ENCODE data around the gene GCH1.

GCH1 gene

GRCh38 chr14:54792288-54792687 lies 110.3 kb downstream of the GCH1 start:
- Histone ChIP-seq H3K4me3 (no peak overlapping the region), H3K36me3 (peaks cover 20 to 49% (median 46%) of the 10 kb centered on the region in 3 donors), H3K27ac (no peak overlapping the region), H3K9me3 (peaks cover 0 to 7% (median 0%) of the 10 kb centered on the region in 3 donors), H3K27me3 (no peaks in the 10 kb centered on the region), H3K4me1 (peaks cover 0 to 5% (median 2%) of the 10 kb centered on the region in 4 donors)
- no peak for TF ChIP-seq CTCF (IDR thresholded peaks at IDR 0.05)
- peak in 1 of 2 donors; percentile 51 for DNase-seq
- intact Hi-C loops (cut with DNase I; ENCODE audit: low total_unique reads) = no loop called here

All from tibial artery (tissue), 4 donors.